HG03196 (cell line): ENCODE measurements around the gene SKIC8.

ENCODE experiments used
- ATAC-seq: cut with Tn5 transposase; IDR thresholded peaks from one replicate; pipeline ENCODE4 v1.9.1; 2021; ENCODE audit not compliant: unreplicated experiment

The SKIC8 gene

GRCh38 chr15:78301326-78301725 is 1.9 kb upstream of the SKIC8 start:
- no peak for ATAC-seq

GRCh38 chr15:78292219-78292618 is 7.2 kb downstream of the SKIC8 start:
- ATAC-seq, result no peak

DNA sequence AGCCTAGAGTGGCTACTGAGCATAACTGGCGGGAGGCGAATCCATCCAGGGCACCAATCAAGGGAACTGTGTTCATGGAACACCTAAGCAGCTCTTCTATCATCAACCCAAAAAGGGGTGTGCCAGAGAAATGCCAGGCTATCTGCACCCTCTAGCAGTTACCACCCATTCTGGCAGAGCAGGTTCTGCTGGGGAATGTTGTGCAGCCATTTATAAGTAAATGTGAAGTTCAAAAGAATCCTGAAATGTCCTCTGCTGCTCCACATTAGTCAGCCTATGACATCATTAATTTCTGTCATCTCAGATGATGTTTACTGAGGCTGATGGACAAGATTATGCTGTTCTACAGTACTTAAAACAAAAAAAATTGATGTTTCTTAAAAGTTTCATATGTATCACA is 7.7 kb downstream of the SKIC8 start:
- no peak for ATAC-seq

DNA sequence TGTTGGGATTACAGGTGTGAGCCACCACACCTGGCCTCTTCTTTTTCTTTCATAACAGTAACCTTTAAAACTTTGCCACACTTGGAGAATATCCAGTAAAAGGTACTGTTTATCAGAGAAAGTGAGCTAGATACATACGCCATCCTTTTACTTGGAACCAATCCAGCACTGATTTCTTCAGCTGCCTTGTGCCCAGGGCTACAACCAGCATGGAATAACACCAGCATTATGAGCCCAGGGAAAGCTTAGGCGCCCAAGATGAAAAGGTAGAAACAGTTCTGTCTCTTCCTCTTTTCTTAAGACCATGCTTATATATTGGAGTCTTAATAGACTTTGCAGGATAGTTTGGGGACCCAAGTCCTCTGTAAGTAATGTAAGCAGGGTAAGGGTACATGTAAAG is 8.4 kb downstream of the SKIC8 start:
- ATAC-seq, result no peak

DNA sequence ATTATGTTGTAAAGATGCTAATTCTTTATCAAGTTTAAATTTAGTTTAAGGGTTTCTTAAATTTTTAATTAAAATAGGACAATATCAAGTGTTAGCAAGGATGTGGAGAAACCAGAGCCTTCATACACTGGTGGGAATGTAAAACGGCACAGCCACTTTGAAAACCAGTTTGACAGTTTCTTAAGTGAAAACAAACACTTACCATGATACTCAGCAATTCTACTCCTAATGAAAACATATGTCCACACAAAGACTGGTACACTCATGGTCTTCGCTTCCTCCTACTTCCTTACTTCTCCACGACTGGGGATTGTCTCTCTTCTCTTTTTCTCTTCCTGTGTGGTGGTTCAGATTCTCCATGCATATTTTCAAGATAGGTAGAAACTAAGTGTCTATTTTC is 9.2 kb downstream of the SKIC8 start:
- no peak for ATAC-seq

GRCh38 chr15:78284758-78285157 is 14.7 kb downstream of the SKIC8 start:
- no peak for ATAC-seq

DNA sequence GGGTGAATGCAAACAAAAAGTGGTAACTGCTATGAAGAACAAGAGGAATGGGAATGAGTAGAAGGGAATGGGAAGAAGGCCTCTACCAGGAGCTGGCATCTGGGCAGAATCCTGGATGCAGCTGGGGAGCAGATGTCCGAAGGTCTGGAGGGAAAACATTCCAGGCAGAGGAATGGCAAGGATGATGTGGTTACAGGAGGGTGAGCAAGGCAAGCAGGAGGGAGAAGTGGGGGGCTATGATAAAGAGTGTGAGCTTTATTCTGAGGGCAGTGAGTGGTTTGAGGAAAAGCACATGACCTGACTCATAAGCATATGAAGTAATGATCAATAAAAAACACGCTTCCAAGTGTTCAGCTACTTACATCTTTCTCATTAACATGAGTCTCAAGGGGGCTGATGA is 17.1 kb downstream of the SKIC8 start:
- no peak for ATAC-seq

DNA sequence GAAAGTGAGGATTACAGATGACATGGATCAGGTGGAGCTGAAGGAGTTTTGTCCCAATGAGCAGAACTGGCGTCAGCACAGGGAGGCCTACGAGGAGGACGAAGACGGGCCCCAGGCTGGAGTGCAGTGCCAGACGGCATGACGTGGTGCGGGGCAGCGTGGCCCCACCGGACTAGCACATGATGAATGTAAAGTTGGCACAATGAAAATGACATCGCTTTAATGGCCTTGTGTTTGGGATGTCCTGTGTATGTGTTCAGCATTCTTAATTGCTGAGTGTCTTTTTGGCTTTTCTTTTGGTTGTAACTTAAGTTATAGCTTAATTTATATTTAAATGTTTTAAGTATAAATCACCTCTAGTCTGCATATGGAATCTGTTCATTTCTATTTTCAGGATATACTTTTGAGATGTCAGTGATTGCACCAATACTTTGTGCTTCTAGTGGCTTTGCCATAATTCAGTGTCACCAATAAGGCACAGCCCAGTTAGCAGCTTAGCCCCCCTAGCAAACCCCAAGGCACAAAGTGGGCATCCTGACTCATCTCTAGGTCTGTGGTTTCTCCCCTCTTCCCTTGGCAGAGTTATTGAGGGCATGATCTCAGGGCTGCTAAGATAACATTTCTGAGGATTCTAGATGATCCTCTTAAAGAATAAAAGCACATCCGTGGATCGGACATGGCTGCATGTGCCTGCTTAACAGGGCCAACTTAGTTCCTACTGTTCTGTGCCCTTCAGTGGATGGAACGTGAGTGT is 18.9 kb downstream of the SKIC8 start:
- ATAC-seq, result no peak

GRCh38 chr15:78276064-78276943 is 23.1 kb downstream of the SKIC8 start:
- no peak for ATAC-seq

DNA sequence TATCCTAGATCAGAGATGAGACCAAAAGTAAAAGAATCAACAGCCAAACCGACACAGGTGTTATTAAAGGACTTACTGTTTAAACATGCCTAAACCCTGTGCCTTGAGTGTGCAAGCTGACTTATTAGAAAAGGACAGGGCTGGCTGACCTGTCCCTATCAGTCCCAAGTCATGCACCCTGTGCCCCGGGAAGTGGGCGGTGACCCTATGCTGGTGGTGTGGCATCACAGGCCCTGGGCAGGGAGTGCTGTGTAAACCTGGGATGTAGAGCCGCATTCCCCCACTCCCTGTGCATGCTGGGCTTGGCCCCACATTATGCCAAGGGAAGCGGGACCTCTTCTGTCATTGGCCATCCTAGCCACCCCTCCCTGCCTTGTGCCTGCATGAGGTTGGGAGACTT is 24.4 kb downstream of the SKIC8 start:
- no peak for ATAC-seq

GRCh38 chr15:78272776-78273175 is 26.6 kb downstream of the SKIC8 start:
- ATAC-seq, result no peak

DNA sequence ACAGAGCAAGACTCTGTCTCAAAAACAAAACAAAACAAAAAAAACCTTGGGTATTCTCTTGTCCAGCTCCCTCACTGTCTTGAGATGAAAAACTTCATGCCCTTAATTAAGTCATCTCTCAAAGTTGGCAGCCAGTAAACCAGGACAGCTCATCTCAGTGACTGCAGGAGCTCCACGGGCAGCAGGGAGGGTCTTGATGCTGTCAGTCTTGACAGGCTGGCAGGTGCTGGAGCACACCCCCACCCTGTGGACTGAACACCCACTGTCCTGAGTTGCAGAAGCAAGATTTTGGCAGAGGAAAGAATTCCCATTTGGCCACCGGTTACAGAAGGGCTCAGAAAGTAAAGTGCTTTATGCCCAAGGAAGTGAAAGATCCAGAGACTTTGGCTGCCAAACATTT is 27.1 kb downstream of the SKIC8 start:
- no peak for ATAC-seq

DNA sequence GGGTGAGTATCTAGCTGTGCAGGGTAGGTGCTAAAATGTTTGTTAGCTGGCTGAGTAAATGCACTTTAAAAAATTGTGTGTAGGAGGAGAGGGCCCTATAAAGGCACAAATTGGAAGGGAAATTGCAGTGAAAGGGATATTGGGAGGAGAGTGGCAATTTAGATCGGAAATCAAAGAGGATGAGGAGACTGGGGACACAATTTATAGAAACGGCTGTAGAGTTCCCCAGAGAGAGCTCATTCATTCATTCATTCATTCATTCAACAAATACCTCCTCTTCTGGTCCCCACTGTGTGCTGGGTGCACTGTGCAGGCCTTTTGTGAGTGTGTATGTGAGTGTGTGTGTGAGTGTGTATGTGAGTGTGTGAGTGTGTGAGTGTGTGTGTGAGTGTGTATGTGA is 32.6 kb downstream of the SKIC8 start:
- ATAC-seq, result no peak

- ATAC-seq, result no peak
Measured at GRCh38 chr15:78266229-78266628, 33.2 kb downstream of the SKIC8 start.

DNA sequence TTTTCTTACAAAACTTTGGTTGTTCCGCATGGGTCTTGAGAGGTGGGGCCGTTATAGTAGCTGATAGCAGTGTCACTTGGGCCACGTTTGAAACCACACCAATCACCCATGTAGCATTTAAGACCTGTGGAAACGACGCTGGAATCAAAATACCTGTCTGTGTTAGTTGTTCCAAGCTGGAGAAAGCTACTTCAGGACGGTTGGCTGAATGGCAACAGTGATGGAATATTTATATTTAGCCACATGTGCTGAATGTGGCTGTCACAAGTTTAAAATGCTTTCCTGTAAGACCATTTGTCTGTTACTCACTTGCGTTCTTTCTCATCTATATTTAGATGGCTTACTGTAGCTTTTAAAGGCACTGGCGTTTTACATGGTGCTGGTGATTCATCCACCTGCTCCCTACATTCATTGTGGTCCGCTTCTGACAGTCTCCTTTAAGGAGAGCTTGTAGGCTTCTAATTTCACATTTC is 33.6 kb downstream of the SKIC8 start:
- ATAC-seq, result no peak

DNA sequence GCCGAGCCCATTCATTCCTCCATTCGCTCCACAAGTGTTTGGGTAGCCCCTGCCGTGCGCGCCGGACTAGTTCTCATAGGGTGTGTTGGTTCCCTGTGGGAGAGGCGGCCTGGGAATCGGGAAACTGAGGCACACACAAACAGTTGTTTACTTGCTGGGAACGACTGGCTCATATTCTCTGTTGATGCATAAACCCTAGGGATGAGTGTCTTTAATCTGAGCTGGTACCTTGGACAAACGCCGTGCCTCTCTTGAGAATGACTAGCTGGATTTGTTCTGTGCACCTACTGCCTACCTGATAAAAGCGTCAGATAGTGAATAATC is 34.3 kb downstream of the SKIC8 start:
- no peak for ATAC-seq

- no peak for ATAC-seq
Measured at GRCh38 chr15:78264304-78265136, 34.9 kb downstream of the SKIC8 start, which contains the start of gene DNAJA4. DNAJA4 (plus strand) TSS chr15:78264562; CDS start chr15:78264764, 202 bp downstream.

- ATAC-seq, result no peak
Measured at GRCh38 chr15:78263907-78264303, 35.5 kb downstream of the SKIC8 start.

DNA sequence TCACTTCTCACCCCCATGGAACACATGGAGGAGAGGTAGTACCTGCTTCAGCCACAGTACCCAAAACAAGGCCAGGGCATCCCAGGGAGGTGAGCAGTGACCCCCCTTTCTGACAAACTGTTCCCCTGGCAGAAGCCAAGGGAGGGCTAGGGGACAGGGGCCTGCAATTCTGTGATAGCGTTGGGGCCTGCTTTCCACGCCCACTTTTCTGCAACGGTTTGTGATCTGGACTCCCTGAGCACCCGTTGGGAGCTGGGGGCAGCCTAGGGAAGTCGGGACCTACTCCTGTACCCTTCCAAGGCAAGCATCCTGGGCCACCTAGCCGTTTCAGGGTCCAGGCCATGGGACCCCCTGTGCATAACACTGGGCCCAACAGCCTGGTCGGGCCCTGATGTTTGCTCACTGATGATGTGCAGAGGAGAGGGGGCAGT is 36.0 kb downstream of the SKIC8 start:
- no peak for ATAC-seq

DNA sequence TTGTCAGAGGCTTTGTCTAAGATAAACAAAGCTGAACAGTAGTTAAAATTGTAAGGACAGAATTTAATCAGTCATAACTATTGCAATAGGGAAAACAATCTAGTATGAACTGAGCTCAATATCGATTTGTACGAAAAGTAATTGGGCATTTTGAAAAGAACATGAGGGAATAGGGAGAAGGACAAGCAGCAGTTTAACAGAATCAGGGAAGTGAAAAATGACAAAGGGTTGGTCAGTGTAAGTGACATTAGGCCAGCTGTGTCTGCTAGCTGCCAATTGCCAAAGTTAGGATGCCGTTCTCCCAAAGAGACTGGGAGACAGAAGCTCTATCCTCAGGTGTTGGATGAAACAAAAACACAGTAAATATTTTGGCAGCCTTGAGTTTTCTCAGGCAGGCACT is 38.3 kb downstream of the SKIC8 start:
- no peak for ATAC-seq

DNA sequence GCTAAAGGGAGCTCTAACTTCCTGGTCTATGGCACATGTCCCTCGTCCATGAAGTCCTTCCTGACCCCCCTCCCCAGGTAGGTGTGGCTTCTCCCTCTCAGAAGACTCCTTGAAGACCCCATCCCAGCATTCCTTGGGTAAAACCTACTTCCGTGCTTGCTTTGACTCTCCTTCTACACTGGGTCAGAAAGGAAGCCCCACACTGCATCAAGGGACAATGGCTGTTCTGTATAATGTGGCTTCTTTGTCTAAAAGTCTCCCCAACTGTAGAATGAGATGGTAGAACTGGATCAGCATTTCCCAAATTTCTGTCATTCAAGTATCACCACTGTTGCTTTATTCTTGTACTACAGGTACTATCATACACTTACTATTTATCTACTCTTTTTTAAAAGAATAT is 38.9 kb downstream of the SKIC8 start:
- no peak for ATAC-seq
